NCI-H345 treated with DMSO at 0.1 percent for 48 hours (cell line): ENCODE data around the gene ARHGAP26.

Source experiments
- DNase-seq: peaks from one replicate; lab custom pipeline; 2025; ENCODE audit not compliant: unreplicated experiment; lab: John Stamatoyannopoulos, UW

ARHGAP26 gene

GRCh38 chr5:143030349-143030748 is 260.2 kb downstream of the ARHGAP26 start:
- no peak for DNase-seq

- DNase-seq: no peak
Observed at GRCh38 chr5:143031781-143032580, 261.8 kb downstream of the ARHGAP26 start.

- no peak for DNase-seq
Observed at GRCh38 chr5:143032581-143032836, 262.3 kb downstream of the ARHGAP26 start.

- DNase-seq: no peak
Observed at GRCh38 chr5:143033535-143034250, 263.5 kb downstream of the ARHGAP26 start.

DNA sequence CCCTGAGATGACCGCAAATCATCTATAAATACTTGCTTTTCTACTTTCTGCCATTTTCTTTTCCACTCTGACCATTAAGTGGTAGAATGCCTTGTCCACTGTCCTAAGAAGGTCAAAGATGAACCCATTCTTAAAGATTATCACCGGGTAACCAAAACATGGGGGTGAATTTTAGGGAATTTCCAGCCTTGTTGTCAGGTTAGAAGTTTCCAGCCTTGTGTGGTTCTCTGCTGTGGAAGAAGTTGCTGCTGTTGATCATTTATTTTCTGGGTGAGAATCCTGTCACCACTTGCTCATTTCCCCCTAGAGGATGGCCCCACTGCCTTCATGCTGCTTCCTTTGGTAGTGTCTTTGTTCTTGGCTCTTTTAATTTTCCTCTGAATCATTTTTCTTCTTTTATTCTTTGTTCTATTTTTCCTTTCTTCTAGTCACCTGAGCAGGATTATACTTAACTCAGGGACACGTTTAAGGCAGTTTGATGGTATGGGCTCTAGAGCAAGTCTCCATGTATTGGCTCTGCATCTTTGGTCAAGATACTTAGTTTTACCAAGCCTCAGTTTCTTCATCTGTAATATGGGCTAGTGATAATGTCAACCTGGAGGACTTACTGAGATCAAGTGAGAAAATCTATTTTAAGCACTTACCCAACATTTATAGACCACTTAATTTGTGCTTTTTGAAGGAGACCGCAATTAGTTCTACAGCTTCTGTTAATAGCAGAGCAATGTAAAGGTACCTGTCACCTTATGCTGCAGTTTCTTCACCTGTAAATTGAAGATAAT is 266.2 kb downstream of the ARHGAP26 start:
- DNase-seq: no peak

- peak; percentile 28 for DNase-seq
Observed at GRCh38 chr5:143037071-143037470, 266.9 kb downstream of the ARHGAP26 start.

DNA sequence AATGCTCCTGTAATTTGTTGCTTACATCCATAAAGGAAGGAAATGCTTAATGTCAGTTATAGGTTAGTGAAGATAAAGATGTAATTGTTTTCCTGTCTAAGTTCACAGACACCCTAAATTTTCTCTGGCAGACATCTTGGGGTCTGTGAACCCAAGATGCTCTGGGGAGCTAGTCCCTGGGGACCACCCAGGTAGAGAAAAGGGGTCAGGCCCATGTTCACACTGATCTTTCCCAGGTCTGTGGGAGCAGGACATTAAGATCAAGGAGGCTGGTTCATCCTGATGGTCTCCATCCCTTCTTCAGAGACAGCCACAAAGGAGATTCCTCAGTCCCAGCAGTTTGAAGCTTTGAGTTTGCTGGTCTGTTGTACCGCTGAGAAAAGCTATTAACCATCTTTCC is 267.5 kb downstream of the ARHGAP26 start:
- no peak for DNase-seq

DNA sequence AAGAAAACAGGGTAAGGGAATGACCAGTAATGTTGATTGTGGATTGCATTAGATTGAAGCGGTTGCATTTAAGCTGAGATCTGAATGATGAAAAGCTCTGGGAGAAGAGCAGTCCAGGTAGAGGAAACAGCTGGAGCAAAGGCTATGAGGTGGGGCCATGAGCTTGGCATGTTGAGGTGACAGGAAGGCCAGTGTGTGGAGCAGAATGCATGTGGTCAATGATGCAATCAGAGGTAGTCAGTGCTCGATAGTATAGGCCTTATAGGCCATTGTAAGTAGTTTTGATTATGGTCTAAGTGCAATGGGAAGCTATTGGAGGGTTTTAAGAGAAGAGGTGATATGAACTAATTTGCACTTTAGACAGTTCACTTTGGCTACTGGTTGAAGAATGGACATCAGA is 270.4 kb downstream of the ARHGAP26 start:
- no peak for DNase-seq

GRCh38 chr5:143041461-143041860 is 271.3 kb downstream of the ARHGAP26 start:
- DNase-seq: no peak

- DNase-seq: no peak
Observed at GRCh38 chr5:143041972-143042770, 272.0 kb downstream of the ARHGAP26 start.

DNA sequence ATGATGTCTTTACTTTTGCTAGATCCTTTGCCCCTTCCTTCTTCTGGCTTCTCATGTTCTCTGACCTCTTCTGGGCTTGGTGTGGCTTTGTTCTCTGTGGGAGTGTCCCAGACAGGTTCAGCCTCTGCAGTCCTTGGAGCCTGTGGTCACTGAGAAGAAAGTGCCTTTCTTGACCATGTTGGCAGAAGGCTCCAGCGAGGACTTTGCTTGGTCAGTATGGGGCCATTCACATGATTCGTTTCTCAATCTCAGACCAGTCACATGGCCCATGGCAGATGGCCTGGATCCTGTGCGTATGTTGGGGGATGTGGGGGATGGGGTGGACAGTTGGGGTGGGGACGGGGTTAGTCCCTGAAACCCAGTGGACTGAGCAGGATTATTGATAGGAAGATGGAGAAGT is 274.1 kb downstream of the ARHGAP26 start:
- DNase-seq: no peak

DNA sequence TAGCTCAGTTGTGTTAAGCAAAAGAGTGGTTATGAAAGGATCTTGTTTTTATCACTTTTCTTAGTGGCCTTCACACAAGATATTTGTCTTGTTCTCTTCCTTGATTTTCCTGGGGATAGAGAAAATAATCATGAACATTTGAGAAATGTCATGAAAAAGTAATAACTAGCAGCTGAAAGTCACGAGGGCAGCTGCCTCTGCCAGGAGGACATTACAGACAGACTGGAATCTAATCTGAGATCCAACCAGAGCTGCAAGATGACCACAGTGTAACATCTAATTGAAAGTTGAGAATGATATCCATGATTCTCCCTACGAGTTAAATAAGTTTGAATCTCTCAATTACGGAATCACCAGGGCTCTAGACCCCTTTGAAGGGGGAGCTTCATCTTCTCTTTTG is 274.9 kb downstream of the ARHGAP26 start:
- DNase-seq: no peak

DNA sequence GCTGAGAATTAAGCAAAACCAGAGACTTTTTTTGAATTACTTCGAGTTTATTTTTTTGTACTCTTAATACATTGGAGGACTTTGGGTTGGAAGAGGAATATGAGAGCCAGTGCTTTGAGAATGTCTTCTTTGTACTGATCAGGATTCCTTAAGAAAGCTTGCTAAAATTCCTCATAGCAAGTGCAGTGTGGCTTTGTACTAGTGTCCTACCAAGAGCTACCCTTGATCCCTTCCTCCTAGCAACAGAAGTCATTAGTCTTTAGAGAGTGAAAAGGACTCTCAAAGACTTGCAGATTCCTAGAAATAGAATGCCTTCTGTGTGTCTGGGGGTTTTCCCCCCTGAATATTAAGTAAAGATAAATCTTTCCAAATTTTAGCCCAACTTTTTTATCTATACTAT is 276.1 kb downstream of the ARHGAP26 start:
- DNase-seq: no peak

- DNase-seq: no peak
Observed at GRCh38 chr5:143047091-143047490, 276.9 kb downstream of the ARHGAP26 start.

DNA sequence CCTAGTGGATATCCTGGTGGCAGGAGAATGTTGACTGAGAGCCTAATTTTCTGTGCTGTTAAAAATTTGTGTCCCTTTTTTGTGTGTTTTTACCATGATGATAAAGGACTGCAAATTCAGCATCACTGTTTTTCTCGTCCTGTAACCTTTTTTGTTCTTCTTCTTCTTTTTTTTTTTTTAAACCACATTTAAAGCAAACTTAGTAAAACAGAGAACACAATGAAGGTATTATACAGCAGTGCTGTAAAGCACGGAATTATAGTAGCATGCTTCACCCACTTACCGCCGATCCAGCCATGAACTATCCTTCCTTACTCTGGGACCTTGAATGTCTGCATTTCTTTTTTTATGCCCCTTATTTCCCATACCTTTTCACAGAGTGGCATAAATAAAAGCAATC is 280.0 kb downstream of the ARHGAP26 start:
- DNase-seq: no peak

DNA sequence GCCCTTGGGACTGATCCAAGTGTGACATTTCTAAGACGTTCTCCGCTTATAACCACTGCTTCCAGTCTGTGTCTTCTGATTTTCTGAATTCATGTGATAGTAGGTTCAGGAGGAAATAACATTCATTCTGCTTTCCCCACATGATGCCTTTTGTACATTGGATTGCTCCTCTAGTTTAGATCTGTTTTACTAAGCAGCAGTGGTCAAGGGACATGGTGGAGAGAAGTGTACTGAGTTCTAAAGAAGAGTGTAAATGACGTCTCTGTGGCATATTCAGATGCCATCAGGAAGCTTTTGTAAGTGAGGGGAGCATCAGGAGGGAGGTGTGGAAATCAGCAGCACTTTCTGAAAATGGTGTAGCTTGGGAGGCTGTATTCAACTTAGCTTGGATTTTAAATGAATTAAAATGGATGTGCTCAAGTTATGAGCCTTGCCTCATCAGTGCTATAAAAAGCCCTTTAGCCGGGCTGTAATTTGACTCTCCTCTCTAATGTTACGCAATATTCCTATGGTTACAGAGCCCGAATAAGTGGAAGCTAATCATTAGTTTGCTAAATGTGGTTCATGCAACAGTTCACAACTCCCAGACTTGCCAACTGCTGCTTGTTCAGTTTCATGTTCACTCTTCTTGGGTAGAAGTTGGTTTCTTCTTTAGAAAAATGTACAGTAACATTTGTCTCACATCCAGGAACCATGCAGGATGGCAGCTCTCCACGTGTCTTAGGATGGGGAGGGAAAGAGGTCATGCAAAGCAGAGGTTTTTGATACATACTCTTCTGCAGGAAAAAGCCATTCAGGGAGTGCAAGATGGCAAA is 281.3 kb downstream of the ARHGAP26 start:
- DNase-seq: peak; percentile 51

DNA sequence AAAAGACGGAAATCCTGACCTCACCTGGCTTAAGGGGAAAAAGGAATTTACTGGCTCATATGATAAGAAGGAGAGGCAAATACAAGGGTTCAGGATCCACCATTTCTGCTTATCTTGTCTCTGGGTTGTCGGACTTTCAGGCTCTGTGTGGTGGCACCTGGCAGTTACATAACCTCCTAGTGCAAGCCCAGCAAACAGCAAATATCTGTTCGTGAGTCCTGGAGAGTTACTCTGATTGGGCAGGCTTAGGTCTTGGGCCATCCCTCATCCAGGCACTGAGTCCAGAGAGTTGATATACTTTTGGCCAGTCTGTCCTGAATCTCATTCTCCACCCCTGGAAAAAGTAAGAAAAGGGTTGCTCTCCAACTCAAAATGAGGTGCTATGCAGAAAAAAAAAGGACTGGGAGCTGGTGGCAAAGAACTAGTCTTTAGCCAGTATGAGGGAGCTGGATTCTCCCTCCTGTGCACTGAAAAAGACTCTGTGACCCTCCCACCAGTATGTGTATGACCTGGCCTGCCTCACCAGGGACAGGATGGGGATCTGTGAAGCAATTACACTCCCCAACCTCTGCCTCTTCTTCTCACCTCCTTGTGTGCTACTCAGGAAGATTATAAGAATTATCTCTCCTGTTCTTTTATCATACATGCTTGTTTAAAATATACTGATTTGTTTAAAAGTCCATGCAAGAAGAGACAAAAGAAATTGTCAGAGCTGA is 282.9 kb downstream of the ARHGAP26 start:
- DNase-seq: no peak

DNA sequence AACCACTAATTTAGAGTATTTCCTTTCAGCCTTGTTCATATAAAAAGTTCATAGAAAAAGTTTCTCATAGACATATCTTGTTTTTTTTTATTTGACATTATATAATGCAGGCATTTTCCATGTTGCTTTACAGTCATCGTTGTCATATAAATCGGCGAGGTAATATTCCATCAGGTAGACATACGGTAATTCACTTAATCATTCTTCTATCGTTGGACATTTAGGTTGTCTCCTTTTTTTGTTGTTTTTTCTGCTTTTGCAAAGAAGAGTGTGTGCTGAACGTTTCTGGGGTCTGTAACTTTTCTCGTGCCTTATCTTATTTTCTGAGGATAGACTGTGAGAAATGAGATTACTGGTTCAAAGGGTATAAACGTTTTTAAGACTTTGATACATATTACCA is 283.6 kb downstream of the ARHGAP26 start:
- no peak for DNase-seq

DNA sequence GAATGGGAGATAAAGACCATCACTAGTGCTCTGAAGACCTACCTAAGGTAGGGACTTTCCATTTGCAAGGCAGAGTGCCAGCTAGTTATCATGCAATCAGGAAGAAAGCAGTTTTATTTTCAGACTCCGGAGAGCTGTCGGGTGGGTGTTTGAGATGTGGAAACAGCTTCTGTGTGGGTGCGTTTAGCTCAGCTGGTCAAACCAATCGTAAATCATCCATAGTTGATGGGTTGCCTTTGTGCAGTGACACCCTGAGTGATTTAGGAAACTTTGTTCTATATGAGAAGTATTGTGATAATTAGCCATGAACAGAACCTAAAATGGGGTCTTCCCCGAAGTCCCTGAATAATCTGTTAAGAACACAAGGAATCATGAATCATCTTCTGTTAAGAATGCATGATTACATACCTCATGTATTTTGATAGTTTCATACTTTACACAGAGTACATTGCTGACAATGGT is 284.3 kb downstream of the ARHGAP26 start:
- DNase-seq: no peak
